Activated CD4-positive, alpha-beta T cell treated with anti-CD3 and anti-CD28 coated beads for 48 hours (primary cell): ENCODE measurements around the gene KLK11.
A peak's percentile ranks its signal among the peaks of the same experiment; 100 is the strongest.

ENCODE experiments used
- DNase-seq: peaks from one replicate; pipeline ENCODE4 v3.0.0-alpha.2; 2020

The KLK11 gene

GRCh38 chr19:51027126-51027806 is 850 bp upstream of the KLK11 start:
- DNase-seq, result no peak

GRCh38 chr19:51025809-51026553 is 435 bp downstream of the KLK11 start:
- no peak for DNase-seq

GRCh38 chr19:51025401-51025800 is 1.0 kb downstream of the KLK11 start:
- no peak for DNase-seq

GRCh38 chr19:51024924-51025323 is 1.5 kb downstream of the KLK11 start:
- no peak for DNase-seq

- DNase-seq, result no peak
Observed at GRCh38 chr19:51023946-51024345, 2.5 kb downstream of the KLK11 start.

DNA sequence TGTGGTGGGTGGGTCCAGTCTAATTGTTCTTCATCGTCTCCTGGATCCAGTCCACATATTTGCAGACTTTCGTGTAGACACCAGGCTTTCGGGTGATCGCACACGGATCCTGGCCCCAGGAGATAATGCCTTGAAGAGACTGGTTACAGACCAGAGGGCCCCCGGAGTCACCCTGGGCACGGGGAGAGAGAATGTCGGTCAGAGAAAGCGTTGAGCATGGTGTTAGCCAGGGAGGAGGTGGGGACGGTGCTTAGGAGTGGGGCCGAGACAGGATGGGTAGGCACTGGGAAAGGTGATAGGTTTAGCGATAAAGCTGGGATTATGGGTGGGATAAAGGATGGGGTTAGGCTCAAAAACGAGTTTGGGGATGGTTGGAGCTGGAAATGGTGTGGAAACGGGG is 3.9 kb downstream of the KLK11 start:
- no peak for DNase-seq

GRCh38 chr19:51020988-51021651 is 5.3 kb downstream of the KLK11 start:
- no peak for DNase-seq

DNA sequence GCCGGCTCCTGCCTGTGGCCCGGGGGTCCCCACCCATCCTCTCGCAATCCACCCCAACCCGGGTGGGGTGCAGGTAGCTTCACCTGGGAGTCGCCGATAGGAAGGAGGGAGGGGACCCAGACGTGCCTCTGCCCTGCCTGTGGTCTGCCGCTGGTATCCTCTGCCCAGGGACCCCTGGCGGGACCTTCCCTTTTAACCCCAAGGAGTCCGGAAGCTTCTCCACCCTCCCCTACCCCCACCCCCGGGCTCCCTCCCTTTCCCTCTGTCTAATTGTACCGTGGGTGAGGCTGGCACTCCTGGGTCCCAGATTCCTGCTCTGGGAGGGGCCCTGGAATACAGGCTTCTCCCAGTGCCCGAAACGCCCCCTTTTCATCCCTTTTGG is 6.9 kb downstream of the KLK11 start, which contains the start of gene KLK10:
TSS of gene KLK10 (minus strand) at position 166 of the 382 bp plus-strand sequence. CDS start 579 bp downstream, outside the sequence.
- no peak for DNase-seq

GRCh38 chr19:51018745-51019543 is 7.5 kb downstream of the KLK11 start:
- DNase-seq, result no peak

- DNase-seq, result peak; percentile 86
Observed at GRCh38 chr19:51016798-51017683, 9.4 kb downstream of the KLK11 start.

DNA sequence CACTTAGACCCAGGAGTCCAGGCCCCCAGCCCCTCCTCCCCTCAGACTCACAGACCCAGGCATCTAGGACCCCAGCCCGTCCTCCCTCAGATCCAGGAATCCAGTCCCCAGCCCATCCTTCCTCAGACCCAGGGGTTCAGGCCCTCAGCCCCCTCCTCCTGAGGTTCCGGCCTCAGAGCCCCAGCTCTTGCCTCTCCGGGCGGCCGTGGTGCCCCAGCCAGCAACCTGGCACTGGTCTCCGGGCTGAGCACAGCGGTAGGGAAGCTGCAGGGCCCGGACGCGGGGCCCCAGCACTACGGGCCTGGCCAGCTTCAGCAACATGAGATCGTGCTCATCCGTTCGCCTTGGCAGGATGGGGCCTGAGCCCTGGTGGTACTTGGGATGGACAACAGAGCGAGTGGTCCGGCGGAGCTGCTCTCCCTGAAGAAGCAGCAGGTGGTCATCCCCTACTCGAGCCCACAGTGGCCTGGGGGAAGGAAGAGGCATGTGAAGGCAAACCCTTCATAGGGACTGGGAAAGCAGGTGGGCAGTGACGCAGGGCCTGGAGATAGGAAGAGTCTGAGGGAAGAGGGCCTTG is 10.6 kb downstream of the KLK11 start:
- no peak for DNase-seq

DNA sequence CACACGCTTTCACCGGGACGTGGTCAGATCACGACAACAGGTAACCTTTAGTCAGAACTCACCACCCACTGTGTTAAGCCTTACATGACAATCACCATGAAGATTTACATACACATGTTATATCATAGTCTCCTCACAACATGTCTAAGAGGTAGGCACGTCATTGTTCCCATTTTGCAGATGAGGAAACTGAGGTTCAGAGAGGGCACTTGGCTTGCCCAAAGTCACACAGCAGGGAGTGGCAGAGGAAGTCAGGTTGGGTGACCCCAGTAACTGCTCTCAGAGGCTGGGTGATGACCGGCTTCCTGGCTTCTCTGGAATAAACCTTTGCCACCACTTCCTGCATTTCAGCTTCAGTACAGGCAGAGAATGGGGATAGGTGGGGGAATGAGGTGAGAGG is 12.2 kb downstream of the KLK11 start:
- DNase-seq, result no peak

- no peak for DNase-seq
Observed at GRCh38 chr19:51012661-51013190, 13.7 kb downstream of the KLK11 start.

- DNase-seq, result no peak
Observed at GRCh38 chr19:51010066-51010795, 16.2 kb downstream of the KLK11 start.

DNA sequence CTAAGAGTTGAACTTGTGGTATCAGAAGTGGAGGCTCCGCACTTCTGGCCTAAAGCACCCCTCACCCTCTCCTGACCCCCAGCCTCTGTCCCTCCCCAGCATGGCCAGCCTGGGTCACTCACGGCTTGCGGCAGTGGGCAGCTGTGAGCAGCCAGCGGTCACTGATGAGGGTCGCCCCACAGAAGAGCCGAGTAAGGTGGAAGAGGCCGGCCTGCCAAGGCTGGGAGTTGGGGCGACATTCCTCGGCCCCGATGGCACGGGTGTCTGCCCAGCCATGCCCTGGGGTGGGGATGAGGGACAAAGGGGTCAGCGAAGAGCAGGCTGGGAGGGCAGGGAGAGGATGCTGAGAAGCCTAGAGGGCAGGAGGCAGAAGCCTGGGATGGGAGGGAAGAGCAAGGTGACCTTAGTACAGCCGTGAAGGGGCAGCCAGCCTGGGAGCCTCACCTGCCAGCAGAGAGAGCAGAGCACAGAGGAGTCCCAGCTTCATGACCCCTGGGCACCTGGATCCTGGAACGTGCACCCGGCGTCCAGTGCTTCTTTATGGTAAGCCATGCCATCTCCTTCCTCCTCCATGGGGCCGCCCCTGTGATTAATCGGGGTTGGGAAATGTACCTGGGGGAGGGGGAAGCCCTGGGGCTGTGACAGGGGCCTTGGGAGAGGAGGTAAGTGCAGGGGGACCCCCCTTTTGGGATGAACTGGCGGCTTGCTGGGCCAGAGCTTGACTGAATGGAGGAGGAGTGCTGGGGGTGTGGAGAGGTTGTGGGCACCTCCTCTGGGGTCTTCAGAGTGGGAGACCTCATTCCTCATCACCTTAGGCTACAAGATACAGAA is 17.1 kb downstream of the KLK11 start:
- DNase-seq, result no peak

DNA sequence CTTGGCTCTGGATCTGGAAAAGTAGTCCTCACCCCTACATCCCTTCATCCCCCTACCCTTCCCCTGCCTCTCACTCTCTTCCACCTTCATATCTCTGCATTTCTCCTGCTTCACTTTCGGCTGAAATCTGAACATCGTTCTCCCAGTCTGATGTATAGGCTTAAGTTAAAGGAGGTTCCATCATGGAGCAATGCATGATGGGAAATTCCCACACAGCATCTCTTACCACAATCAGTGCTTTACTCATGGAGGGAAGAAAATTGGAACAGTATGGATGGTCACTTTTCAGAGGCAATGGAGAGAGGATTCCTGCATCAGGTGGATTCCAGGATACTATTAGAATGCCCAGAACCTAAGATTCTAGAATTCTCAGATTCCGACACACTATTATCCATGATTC is 18.9 kb downstream of the KLK11 start:
- DNase-seq, result no peak

DNA sequence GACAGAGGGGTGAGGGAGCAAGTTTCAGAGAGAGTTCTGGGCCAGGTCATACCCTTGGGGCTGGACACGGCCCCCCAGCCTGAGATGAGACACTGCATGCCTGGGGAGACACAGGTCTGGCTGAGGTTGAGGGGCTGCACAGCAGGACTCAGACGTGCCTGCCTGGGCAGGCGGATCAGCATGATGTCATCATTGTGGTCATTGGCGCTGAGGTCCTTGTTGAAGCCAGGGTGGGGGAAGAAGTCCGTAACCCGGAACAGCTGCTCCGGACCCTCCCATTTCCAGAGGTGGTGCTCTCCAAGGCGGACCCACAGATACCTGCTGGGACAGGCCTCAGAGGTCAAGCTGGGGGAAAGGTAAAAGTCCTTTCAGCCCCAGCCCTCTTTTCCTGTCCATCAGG is 20.0 kb downstream of the KLK11 start:
- DNase-seq, result no peak

DNA sequence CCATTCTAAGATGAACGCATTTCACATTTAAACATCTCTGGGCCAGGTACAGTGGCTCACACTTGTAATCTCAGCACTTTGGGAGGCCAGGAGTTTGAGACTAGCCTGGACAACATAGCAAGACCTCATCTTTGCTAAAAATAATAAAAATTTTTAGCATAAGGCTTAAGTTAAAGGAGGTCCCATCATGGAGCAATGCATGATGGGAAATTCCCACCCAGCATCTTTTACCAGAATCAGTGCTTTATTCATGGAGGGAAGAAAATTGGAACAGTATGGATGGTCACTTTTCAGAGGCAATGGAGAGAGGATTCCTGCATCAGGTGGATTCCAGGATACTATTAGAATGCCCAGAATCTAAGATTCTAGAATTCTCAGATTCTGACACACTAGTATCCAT is 21.2 kb downstream of the KLK11 start:
- no peak for DNase-seq

DNA sequence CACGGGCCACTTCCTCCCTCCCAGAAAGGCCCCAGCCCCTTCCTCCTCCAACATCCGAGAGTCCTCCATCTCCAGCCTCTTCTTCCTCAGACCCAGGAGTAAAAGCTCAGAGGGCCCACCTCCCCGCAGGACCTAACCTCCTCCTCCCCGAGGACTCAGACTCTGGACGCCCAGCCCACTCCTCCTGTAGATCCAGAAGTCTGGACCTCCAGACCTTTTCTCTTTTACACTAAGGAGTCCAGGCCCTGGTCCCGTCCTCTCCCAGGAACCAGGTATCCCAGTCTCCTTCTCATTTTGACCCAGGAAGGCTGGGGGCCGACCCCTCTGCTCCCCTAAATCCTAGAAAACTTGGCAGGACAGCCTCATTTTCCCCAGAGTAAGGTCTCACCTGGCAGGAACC is 23.1 kb downstream of the KLK11 start:
- no peak for DNase-seq
